Measurements from ENCODE around the gene SENP2. TPM values are rescaled to one million over a fixed set of nuclear protein-coding genes. Genes with fewer than 3 reads are reported as not detected.

Gene SENP2
- total RNA-seq (2016; rRNA removed; fragmentation: Illumina TruSeq; extraction: Trizol) (46.2 and 62.6 TPM in 2 replicates), polyA plus RNA-seq (2011; rRNA removed) (5.1 and 7.7 TPM in 2 replicates), polyA minus RNA-seq (2011; rRNA and poly(A)+ RNA removed; ENCODE audit: low replicate concordance) (2.7 and 11.4 TPM in 2 replicates), Bru-seq, nascent RNA (percentile 63 among the genes with signal in this experiment), BruChase-seq, experiment 1, labeled RNA remaining after a 6-hour chase (percentile 80 among the genes with signal in this experiment), BruChase-seq, experiment 2, labeled RNA remaining after a 2-hour chase (percentile 70 among the genes with signal in this experiment)
- total RNA-seq (2016; cell fraction: cytosol; rRNA removed; fragmentation: Illumina TruSeq; extraction: Trizol; ENCODE audit: low read depth) = 36.4 and 46.1 TPM in 2 replicates
- total RNA-seq (2016; cell fraction: insoluble cytoplasmic fraction; rRNA removed; fragmentation: Illumina TruSeq; extraction: Trizol) = 41.9 and 54.0 TPM in 2 replicates
- total RNA-seq (2016; cell fraction: membrane; rRNA removed; fragmentation: Illumina TruSeq; extraction: Trizol) = 85.8 and 106 TPM in 2 replicates
- 28.8 and 30.0 TPM in 2 replicates for total RNA-seq (2016; cell fraction: nucleus; rRNA removed; fragmentation: Illumina TruSeq; extraction: Trizol)
- polyA plus RNA-seq (2011; cell fraction: cytosol; rRNA removed) = 3.1 and 3.7 TPM in 2 replicates
- 2.4 and 3.8 TPM in 2 replicates for polyA plus RNA-seq (2011; cell fraction: nucleus; rRNA removed)
- 16.8 and 20.9 TPM in 2 replicates for polyA plus RNA-seq (2012)
- 30.9 and 32.8 TPM in 2 replicates for polyA plus RNA-seq (2016; cell fraction: cytosol; fragmentation: Illumina TruSeq; extraction: Trizol; ENCODE audit: low read depth)
- 38.2 and 45.0 TPM in 2 replicates for polyA plus RNA-seq (2016; cell fraction: insoluble cytoplasmic fraction; fragmentation: Illumina TruSeq; extraction: Trizol; ENCODE audit: low read depth)
- polyA plus RNA-seq (2016; cell fraction: membrane; fragmentation: Illumina TruSeq; extraction: Trizol; ENCODE audit: low read depth) = 47.8 and 58.4 TPM in 2 replicates
- polyA plus RNA-seq (2016; cell fraction: nucleus; fragmentation: Illumina TruSeq; extraction: Trizol; ENCODE audit: insufficient read depth, low read depth) = 20.1 and 22.2 TPM in 2 replicates
- polyA minus RNA-seq (2011; cell fraction: cytosol; rRNA and poly(A)+ RNA removed) = 7.1 and 7.5 TPM in 2 replicates
- polyA minus RNA-seq (2011; cell fraction: nucleus; rRNA and poly(A)+ RNA removed) = 8.8 and 13.1 TPM in 2 replicates
- long read RNA-seq, experiment 1, full-length matches to known transcripts = 4 of 13 reads
- long read RNA-seq, experiment 1, partial matches to known transcripts = 5 of 13 reads
- long read RNA-seq, experiment 1, other reads (novel, unspliced or antisense) = 4 of 13 reads
- long read RNA-seq, experiment 2, full-length matches to known transcripts = 9 of 52 reads
- long read RNA-seq, experiment 2, partial matches to known transcripts = 8 of 52 reads
- long read RNA-seq, experiment 2, other reads (novel, unspliced or antisense) = 35 of 52 reads

DNA sequence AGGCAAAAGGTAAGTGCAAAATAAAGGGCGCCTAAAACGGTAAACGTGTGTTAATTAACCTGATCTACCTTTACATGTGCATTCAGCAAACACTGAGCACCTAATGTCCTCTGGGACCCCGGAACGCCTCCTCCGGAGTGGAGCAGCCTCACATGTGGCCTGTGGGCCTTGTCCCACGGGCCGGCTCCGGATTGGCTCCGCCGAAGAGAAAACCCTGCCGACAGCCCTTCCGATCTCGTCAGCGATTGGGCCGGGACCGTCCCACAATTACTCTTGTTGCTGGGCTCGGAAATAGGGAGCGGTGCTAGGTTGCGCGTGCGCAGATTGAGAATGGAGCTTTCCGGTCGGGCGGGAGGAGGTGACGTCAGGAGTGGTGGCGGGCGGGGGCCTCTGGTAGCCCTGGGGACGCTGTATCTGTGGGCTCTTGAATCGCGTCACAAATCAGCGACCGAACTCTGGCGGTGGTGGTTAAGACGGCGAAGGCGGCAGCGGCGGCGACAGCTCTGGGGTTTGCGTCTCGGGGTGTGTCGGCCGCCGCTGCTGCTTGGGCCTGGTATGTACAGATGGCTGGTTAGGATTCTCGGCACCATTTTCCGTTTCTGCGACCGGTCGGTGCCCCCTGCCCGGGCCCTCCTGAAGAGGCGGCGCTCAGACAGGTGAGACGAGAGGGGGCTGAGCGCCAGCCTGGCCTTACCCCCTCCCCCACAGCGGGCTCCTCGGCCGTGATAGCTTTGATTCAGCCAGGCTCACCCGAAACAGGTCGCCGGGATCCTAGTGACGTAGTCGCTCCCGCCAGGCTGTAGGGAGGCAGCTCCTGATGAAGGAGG lies at the start of gene SENP2:
SENP2 (plus strand) TSS at position 437 of the 827 bp plus-strand sequence; CDS start at position 556, 119 bp downstream.
- Histone ChIP-seq H3K4me2 (ENCODE audit: low read depth, low read length) (peak within 1 kb of the TSS; percentile 97), H3K27me3 (ENCODE audit: control insufficient read depth in 1 of 2, insufficient read depth in 2 of 2, low read length in 2 of 2) (no peaks in the 10 kb centered on the region; a peak in 1 of 5 replicates), H3K27ac (ENCODE audit: extremely low read length, insufficient read depth, low read length) (peak within 1 kb of the TSS; percentile 82), H4K20me1 (ENCODE audit: insufficient read depth, low read length) (no peaks in the 10 kb centered on the region), H3K9ac (ENCODE audit: insufficient read depth, low read depth, low read length) (peak within 1 kb of the TSS; percentile 84), H3K79me2 (ENCODE audit: insufficient read depth, low read length) (peaks cover 4% of the 10 kb centered on the region), H3K4me3 (replicated peaks in 1 of 3; ENCODE audit: insufficient read depth in 1 of 3, low read depth in 2 of 3, low read length in 3 of 3) (peak within 1 kb of the TSS; percentile 84 to 93 (median 89)), H3K4me1 (ENCODE audit: insufficient read depth, low read length) (peaks cover 33% of the 10 kb centered on the region), H3K9me3 (ENCODE audit: low read length) (no peaks in the 10 kb centered on the region), H3K36me3 (replicated peaks in 1 of 2; ENCODE audit: control insufficient read depth in 1 of 2, insufficient read depth in 2 of 2, low read length in 2 of 2) (no peaks in the 10 kb centered on the region), H2AFZ (ENCODE audit: low read length) (peak within 1 kb of the TSS; percentile 89)
- WGBS (ENCODE audit: low lambda C conversion rate) = 6% methylated on average over 9 of the region's 64 CpGs
- ChIA-PET POLR2A (interaction anchor here (0.7 to 1.9 kb wide), 10 partner anchors 10 to 277 kb away, joined by 3 to 16 read pairs (median 4); partner anchors contain the start of genes LIPH and TMEM41A), CTCF (ENCODE audit: low intra/inter-chr PET ratio, low total read pairs) (no interaction called here)
- FAIRE-seq (peak; percentile 93), ATAC-seq (peak; percentile 98), DNase-seq (ENCODE audit: low spot score) (peak; percentile 98)
- intact Hi-C loops (cut with micrococcal nuclease; ENCODE audit: unreplicated experiment) = loop anchor here (5.0 kb wide), 1 partner anchor 89 kb away; the partner anchor contains the start of gene TMEM41A
- no TSS peak for BruUV-seq (replicated peaks)
- in situ Hi-C loops (cut with HindIII; ENCODE audit: extremely low pct_ligation_motif_present, low pct_unique_long_range_greater_than_20kb) = no loop called here
- peak; percentile 92 for TF ChIP-seq HOXA3 (CRISPR knock-in tag; IDR thresholded peaks at IDR 0.05)
- TF ChIP-seq RARG (CRISPR knock-in tag; IDR thresholded peaks at IDR 0.05; ENCODE audit: low read depth) = no peak
- TF ChIP-seq ZNF746 (CRISPR knock-in tag; IDR thresholded peaks at IDR 0.05) = no peak
- TF ChIP-seq HMG20B (CRISPR knock-in tag; conservative IDR thresholded peaks at IDR 0.05) = 0 out of 2 replicates have a peak, but pooled peaks have one; percentile 82
- TF ChIP-seq ZNF883 (CRISPR knock-in tag; IDR thresholded peaks at IDR 0.05; ENCODE audit: not compliant biosample characterization) = no peak
- peak; percentile 92 for TF ChIP-seq MAZ (IDR thresholded peaks at IDR 0.05; ENCODE audit: borderline replicate concordance, low read depth, low read length)
- TF ChIP-seq MAZ (CRISPR knock-in tag; IDR thresholded peaks at IDR 0.05; ENCODE audit: low read depth) = peak; percentile 64; the same call in 1 of the 2 replicates
- peak; percentile 41 for TF ChIP-seq TBL1XR1 (IDR thresholded peaks at IDR 0.05; ENCODE audit: borderline replicate concordance, low read length, partially characterized antibody)
- TF ChIP-seq PAF1 (CRISPR knock-in tag; IDR thresholded peaks at IDR 0.05) = no peak
- TF ChIP-seq ZNF546 (CRISPR knock-in tag; conservative IDR thresholded peaks at IDR 0.05) = no peak
- TF ChIP-seq CEBPB (IDR thresholded peaks at IDR 0.05; ENCODE audit: borderline replicate concordance, low read depth, low read length) = no peak
- TF ChIP-seq, protein P1, sequence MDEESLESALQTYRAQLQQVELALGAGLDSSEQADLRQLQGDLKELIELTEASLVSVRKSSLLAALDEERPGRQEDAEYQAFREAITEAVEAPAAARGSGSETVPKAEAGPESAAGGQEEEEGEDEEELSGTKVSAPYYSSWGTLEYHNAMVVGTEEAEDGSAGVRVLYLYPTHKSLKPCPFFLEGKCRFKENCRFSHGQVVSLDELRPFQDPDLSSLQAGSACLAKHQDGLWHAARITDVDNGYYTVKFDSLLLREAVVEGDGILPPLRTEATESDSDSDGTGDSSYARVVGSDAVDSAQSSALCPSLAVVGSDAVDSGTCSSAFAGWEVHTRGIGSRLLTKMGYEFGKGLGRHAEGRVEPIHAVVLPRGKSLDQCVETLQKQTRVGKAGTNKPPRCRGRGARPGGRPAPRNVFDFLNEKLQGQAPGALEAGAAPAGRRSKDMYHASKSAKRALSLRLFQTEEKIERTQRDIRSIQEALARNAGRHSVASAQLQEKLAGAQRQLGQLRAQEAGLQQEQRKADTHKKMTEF (CRISPR knock-in tag; IDR thresholded peaks at IDR 0.05) = peak; percentile 43; the same call in 1 of the 2 replicates

Data from HepG2 (cell line).